Kidney (tissue), 14 donors: ENCODE results near the gene COL25A1. TPM values are rescaled to one million over a fixed set of nuclear protein-coding genes. Genes with fewer than 3 reads are reported as not detected.

Source experiments
- DNase-seq, 5 donors: peaks; one replicate each; pipeline ENCODE4 v3.0.0-alpha.2; 2013 to 2020
- FAIRE-seq: peaks from 2 replicates; lab custom pipeline; 2012; peaks lifted over from hg19 to GRCh38; lab: Jason Lieb, UNC
- H3K27ac ChIP-seq, 2 donors: one replicate each; pipeline ENCODE4 v1.7.0; 2013; ENCODE audit warnings: low read depth in 2 of 2, low read length in 2 of 2, inconsistent platforms in 1 of 2
- H3K27me3 ChIP-seq: one replicate; pipeline ENCODE4 v1.7.1; 2013; ENCODE audit warnings: low read length, inconsistent platforms; ENCODE audit not compliant: control insufficient read depth, insufficient read depth
- H3K36me3 ChIP-seq, 3 donors: one replicate each; pipeline versions ENCODE4 v1.7.0 to v1.7.1; 2013; ENCODE audit warnings: low read length in 3 of 3, control low read depth in 1 of 3, inconsistent platforms in 1 of 3; ENCODE audit not compliant: insufficient read depth in 3 of 3, control insufficient read depth in 2 of 3
- H3K4me1 ChIP-seq, 3 donors: one replicate each; pipeline versions ENCODE4 v1.7.0 to v1.7.1; 2013; ENCODE audit warnings: low read length in 3 of 3, inconsistent platforms in 1 of 3, low read depth in 1 of 3; ENCODE audit not compliant: control insufficient read depth in 2 of 3, insufficient read depth in 2 of 3
- H3K4me3 ChIP-seq, 3 donors: one replicate each; pipeline versions ENCODE4 v1.7.0 to v1.8.1; 2013; ENCODE audit warnings: low read length in 3 of 3, control low read depth in 1 of 3, inconsistent platforms in 1 of 3
- H3K9ac ChIP-seq, 3 donors: one replicate each; pipeline versions ENCODE4 v1.7.0 to v1.7.1; 2013; ENCODE audit warnings: low read length in 3 of 3, control low read depth in 1 of 3, inconsistent platforms in 1 of 3
- H3K9me3 ChIP-seq, 3 donors: one replicate each; pipeline versions ENCODE4 v1.7.0 to v1.7.1; 2013; ENCODE audit warnings: low read length in 3 of 3, control low read depth in 1 of 3, inconsistent platforms in 1 of 3; ENCODE audit not compliant: control insufficient read depth in 2 of 3, insufficient read depth in 1 of 3
- CTCF ChIP-seq: IDR thresholded peaks from 3 replicates; pipeline ENCODE4 v1.5.1; 2012; ENCODE audit warnings: mild to moderate bottlenecking, moderate library complexity, borderline replicate concordance; ENCODE audit not compliant: insufficient read depth; ENCODE audit errors: extremely low read depth
- intact Hi-C: fragments of 100-400 bp; cut with DNase I; formaldehyde crosslinking; loops from one replicate; pipeline ENCODE4 v1.11.1; 2022
- polyA plus RNA-seq: library from polyadenylated mRNA; stranded (reverse); fragments of 350-450 nt; fragmentation: Illumina TruSeq; extraction: RNeasy Lipid Tissue Mini Kit (QIAGEN cat#74804); gene quantifications from one replicate; pipeline ENCODE4 v1.2.3, GENCODE V29; 2014; ENCODE audit warnings: low read depth, low replicate concordance; ENCODE audit not compliant: insufficient read depth
- total RNA-seq: library from RNA; stranded (reverse); fragmentation: NEBNext Ultra II Directional; extraction: Animal tissue kit (Norgen Biotek cat#: 25700); gene quantifications from one replicate; pipeline ENCODE4 v1.2.1, GENCODE V29; 2021
- donor health status: control.
- donor health status: control.
- donor health status: control.
- donor health status: control.
- donor health status: control.
- donor health status: DM: yes; HTN: yes; CAD: no.
- donor health status: Normal renal cell carcinoma (clear cell type).

The COL25A1 gene
- total and polyA plus RNA-seq, 2 donors from 2014 or later = 0.52 to 2.3 TPM

DNA sequence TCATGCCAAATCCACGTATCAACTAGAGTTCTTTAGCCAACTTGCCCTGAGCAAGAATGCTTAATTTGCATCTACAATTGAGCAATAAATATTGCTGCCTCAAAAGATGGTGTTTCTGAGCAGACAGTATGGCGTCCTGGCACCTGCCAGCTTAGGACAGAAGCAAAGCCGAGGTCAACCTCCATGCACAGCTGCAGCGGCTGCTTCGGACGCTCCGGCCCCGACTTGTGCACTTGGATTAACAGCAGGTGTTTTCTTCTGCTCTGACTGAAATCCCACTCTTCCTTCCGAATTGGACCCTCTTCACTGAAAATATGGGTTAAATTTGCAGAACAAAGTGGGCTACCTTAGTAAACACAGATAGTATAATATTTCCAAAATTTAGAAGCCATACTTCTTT, 324.4 kb downstream of the COL25A1 start:
- H3K9me3 ChIP-seq = no peaks in the 10 kb centered on the region
- H3K9ac ChIP-seq = no peak overlapping the region
- H3K27ac ChIP-seq = no peak overlapping the region
- H3K36me3 ChIP-seq = no peaks in the 10 kb centered on the region
- intact Hi-C loops = no loop called here
- H3K27me3 ChIP-seq = no peaks in the 10 kb centered on the region
- no peak overlapping the region for H3K4me3 ChIP-seq
- TF ChIP-seq CTCF = no peak
- H3K4me1 ChIP-seq = no peaks in the 10 kb centered on the region
- FAIRE-seq (no peak), DNase-seq (no peak)

DNA sequence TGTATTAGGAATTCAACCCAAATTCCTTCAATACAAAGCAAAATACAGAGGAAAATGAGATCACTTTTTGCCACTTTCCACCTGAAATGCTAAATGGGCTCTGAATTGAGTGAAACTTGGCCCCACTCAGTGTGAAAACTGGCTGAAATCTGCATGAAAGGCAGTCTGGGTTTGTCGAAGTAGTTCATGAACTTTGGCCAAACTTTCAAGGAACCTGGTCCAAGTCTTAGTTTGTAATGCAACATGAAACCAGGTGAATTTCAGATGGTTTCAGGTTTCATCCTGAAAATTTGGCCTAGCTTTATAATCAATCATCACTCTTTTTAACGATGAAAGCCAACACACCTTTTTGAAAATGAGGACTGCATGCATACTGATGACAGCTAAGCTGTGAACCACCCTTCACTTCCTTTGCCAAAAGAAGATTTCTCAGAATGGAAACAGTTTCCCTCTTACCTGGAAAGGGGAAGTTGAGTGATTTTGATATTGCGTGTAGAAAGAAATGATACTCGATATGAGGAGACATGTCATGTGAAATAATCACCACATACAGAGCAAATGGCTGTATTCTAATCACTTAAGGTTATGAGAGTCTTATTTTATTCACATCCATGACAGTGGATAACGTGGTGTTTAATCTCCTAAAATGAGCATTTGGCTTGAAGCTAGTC, 329.7 kb downstream of the COL25A1 start:
- Histone ChIP-seq H3K4me1 (no peaks in the 10 kb centered on the region), H3K9me3 (no peaks in the 10 kb centered on the region), H3K9ac (no peak overlapping the region), H3K4me3 (no peak overlapping the region), H3K27me3 (no peaks in the 10 kb centered on the region), H3K36me3 (no peaks in the 10 kb centered on the region), H3K27ac (no peak overlapping the region)
- no peak for FAIRE-seq
- DNase-seq = no peak
- no peak for TF ChIP-seq CTCF
- intact Hi-C loops = no loop called here

GRCh38 chr4:108971473-108971872, 331.0 kb downstream of the COL25A1 start:
- Histone ChIP-seq H3K4me3 (no peak overlapping the region), H3K9ac (no peak overlapping the region), H3K27me3 (no peaks in the 10 kb centered on the region), H3K36me3 (no peaks in the 10 kb centered on the region), H3K9me3 (no peaks in the 10 kb centered on the region), H3K27ac (no peak overlapping the region), H3K4me1 (no peaks in the 10 kb centered on the region)
- DNase-seq (no peak), FAIRE-seq (no peak)
- TF ChIP-seq CTCF = no peak
- intact Hi-C loops = no loop called here
